ENCODE results near the gene KPRP.

KPRP gene

GRCh38 chr1:152768847-152769533 is 11.2 kb downstream of the KPRP start:
- DNase-seq, result no peak
- Histone ChIP-seq H3K27me3 (replicated peaks; ENCODE audit: control insufficient read depth, insufficient read depth, low read length, poor library complexity, severe bottlenecking) (no peaks in the 10 kb centered on the region), H3K27ac (ENCODE audit: insufficient read depth, low read length, poor library complexity, severe bottlenecking) (no peak overlapping the region), H3K4me1 (ENCODE audit: control insufficient read depth, insufficient read depth, low read length, poor library complexity, severe bottlenecking) (no peaks in the 10 kb centered on the region), H3K9me3 (ENCODE audit: control insufficient read depth, low read length) (no peaks in the 10 kb centered on the region), H3K36me3 (ENCODE audit: control insufficient read depth, insufficient read depth, low read length) (no peaks in the 10 kb centered on the region), H3K4me3 (ENCODE audit: insufficient read depth, low read depth, low read length, poor library complexity, severe bottlenecking) (no peak overlapping the region)

GRCh38 chr1:152770411-152770810 is 12.6 kb downstream of the KPRP start:
- Histone ChIP-seq H3K36me3 (ENCODE audit: control insufficient read depth, insufficient read depth, low read length) (no peaks in the 10 kb centered on the region), H3K27ac (ENCODE audit: insufficient read depth, low read length, poor library complexity, severe bottlenecking) (no peak overlapping the region), H3K9me3 (ENCODE audit: control insufficient read depth, low read length) (no peaks in the 10 kb centered on the region), H3K4me3 (ENCODE audit: insufficient read depth, low read depth, low read length, poor library complexity, severe bottlenecking) (no peak overlapping the region), H3K27me3 (replicated peaks; ENCODE audit: control insufficient read depth, insufficient read depth, low read length, poor library complexity, severe bottlenecking) (peaks cover 4% of the 10 kb centered on the region), H3K4me1 (ENCODE audit: control insufficient read depth, insufficient read depth, low read length, poor library complexity, severe bottlenecking) (no peaks in the 10 kb centered on the region)
- no peak for DNase-seq

DNA sequence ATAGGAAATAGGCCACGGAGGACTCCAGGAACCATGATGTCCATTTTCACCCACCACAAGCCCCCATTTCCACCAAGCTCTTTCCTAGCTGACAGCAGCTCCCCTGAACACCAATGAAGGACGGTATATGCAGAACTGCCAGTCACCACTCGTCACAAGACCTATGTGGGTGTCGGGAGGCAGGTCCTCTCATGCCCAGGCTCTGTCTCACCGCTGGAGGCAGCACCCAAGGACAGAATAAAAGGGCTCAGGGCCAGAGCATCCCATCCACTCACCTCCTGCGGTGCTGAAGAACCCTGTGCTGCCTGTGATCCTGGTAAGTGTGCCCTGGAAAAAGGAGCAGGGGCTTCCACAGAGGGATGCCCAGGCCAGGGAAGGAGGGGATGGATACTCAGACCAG is 17.1 kb downstream of the KPRP start, which contains the start of gene LCE1F:
Gene LCE1F (plus strand): TSS at position 266 of the 400 bp plus-strand sequence. CDS start 1,232 bp downstream, outside the sequence.
- Histone ChIP-seq H3K36me3 (ENCODE audit: control insufficient read depth, insufficient read depth, low read length) (no peaks in the 10 kb centered on the region), H3K4me3 (ENCODE audit: insufficient read depth, low read depth, low read length, poor library complexity, severe bottlenecking) (no peak within 1 kb of the TSS), H3K27ac (ENCODE audit: insufficient read depth, low read length, poor library complexity, severe bottlenecking) (no peak within 1 kb of the TSS), H3K9me3 (ENCODE audit: control insufficient read depth, low read length) (no peaks in the 10 kb centered on the region), H3K27me3 (replicated peaks; ENCODE audit: control insufficient read depth, insufficient read depth, low read length, poor library complexity, severe bottlenecking) (peaks cover 4% of the 10 kb centered on the region), H3K4me1 (ENCODE audit: control insufficient read depth, insufficient read depth, low read length, poor library complexity, severe bottlenecking) (no peaks in the 10 kb centered on the region)
- DNase-seq, result no peak

DNA sequence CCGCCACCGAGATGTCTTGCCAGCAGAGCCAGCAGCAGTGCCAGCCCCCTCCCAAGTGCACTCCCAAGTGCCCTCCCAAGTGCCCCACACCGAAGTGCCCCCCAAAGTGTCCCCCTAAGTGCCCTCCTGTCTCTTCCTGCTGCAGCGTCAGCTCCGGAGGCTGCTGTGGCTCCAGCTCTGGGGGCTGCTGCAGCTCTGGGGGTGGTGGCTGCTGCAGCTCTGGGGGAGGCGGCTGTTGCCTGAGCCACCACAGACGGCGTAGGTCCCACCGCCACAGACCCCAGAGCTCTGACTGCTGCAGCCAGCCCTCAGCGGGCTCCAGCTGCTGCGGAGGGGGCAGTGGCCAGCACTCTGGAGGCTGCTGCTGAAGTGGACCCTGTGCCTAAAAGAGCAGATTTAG is 18.5 kb downstream of the KPRP start:
- H3K27ac ChIP-seq (ENCODE audit: insufficient read depth, low read length, poor library complexity, severe bottlenecking), result no peak overlapping the region
- no peaks in the 10 kb centered on the region for H3K36me3 ChIP-seq (ENCODE audit: control insufficient read depth, insufficient read depth, low read length)
- DNase-seq, result no peak
- H3K4me3 ChIP-seq (ENCODE audit: insufficient read depth, low read depth, low read length, poor library complexity, severe bottlenecking), result no peak overlapping the region
- H3K4me1 ChIP-seq (ENCODE audit: control insufficient read depth, insufficient read depth, low read length, poor library complexity, severe bottlenecking), result no peaks in the 10 kb centered on the region
- H3K9me3 ChIP-seq (ENCODE audit: control insufficient read depth, low read length), result no peaks in the 10 kb centered on the region
- peaks cover 4% of the 10 kb centered on the region for H3K27me3 ChIP-seq (replicated peaks; ENCODE audit: control insufficient read depth, insufficient read depth, low read length, poor library complexity, severe bottlenecking)

GRCh38 chr1:152777510-152778137 is 19.8 kb downstream of the KPRP start:
- Histone ChIP-seq H3K27ac (ENCODE audit: insufficient read depth, low read length, poor library complexity, severe bottlenecking) (no peak overlapping the region), H3K4me3 (ENCODE audit: insufficient read depth, low read depth, low read length, poor library complexity, severe bottlenecking) (no peak overlapping the region), H3K9me3 (ENCODE audit: control insufficient read depth, low read length) (no peaks in the 10 kb centered on the region), H3K36me3 (ENCODE audit: control insufficient read depth, insufficient read depth, low read length) (no peaks in the 10 kb centered on the region), H3K4me1 (ENCODE audit: control insufficient read depth, insufficient read depth, low read length, poor library complexity, severe bottlenecking) (no peaks in the 10 kb centered on the region), H3K27me3 (replicated peaks; ENCODE audit: control insufficient read depth, insufficient read depth, low read length, poor library complexity, severe bottlenecking) (peaks cover 4% of the 10 kb centered on the region)
- DNase-seq, result no peak

DNA sequence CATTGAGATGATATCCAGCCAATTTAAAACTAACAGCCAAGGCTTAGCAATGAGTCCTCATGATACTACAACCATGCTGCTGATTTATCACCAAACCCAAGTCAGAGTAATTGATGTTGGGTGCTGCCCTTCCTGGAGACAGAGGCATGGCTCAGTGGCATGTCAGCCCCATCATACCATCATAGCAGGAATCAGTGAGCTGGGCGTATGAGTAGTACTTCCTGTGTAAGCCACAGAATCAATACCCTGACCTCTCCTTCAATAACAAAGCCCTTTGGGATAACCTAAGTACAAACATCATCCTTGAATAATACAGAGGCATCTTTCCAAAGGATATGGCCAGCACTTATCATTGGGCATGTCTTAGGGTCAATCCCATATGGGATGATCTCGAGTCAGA is 25.3 kb downstream of the KPRP start:
- H3K4me3 ChIP-seq (ENCODE audit: insufficient read depth, low read depth, low read length, poor library complexity, severe bottlenecking), result no peak overlapping the region
- H3K9me3 ChIP-seq (ENCODE audit: control insufficient read depth, low read length), result no peaks in the 10 kb centered on the region
- no peaks in the 10 kb centered on the region for H3K4me1 ChIP-seq (ENCODE audit: control insufficient read depth, insufficient read depth, low read length, poor library complexity, severe bottlenecking)
- DNase-seq, result no peak
- no peak overlapping the region for H3K27ac ChIP-seq (ENCODE audit: insufficient read depth, low read length, poor library complexity, severe bottlenecking)
- H3K27me3 ChIP-seq (replicated peaks; ENCODE audit: control insufficient read depth, insufficient read depth, low read length, poor library complexity, severe bottlenecking), result peaks cover 4% of the 10 kb centered on the region
- no peaks in the 10 kb centered on the region for H3K36me3 ChIP-seq (ENCODE audit: control insufficient read depth, insufficient read depth, low read length)

DNA sequence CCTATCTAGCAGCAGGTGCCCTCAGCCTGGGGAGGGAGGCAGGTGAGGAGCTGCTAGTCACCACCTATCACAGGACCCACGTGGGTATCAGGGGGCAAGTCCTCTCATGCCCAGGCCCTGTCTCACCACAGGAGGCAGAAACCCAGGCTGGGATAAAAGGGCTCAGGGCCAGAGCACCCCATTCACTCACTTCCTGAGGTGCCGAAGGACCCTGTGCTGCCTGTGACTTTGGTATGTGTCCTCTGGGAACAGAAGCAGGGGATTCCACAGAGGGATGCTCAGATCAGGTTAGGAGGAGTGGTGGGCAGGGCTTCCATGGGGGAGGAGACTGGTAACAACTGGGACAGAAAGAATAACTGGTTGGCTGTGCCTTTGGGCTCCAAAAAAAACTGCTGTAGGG is 28.3 kb downstream of the KPRP start, which contains the start of gene LCE1E:
Gene LCE1E (plus strand): TSS at position 181 of the 400 bp plus-strand sequence. CDS start 1,043 bp downstream, outside the sequence.
- Histone ChIP-seq H3K36me3 (ENCODE audit: control insufficient read depth, insufficient read depth, low read length) (no peaks in the 10 kb centered on the region), H3K27me3 (replicated peaks; ENCODE audit: control insufficient read depth, insufficient read depth, low read length, poor library complexity, severe bottlenecking) (peaks cover 4% of the 10 kb centered on the region), H3K27ac (ENCODE audit: insufficient read depth, low read length, poor library complexity, severe bottlenecking) (no peak within 1 kb of the TSS), H3K4me1 (ENCODE audit: control insufficient read depth, insufficient read depth, low read length, poor library complexity, severe bottlenecking) (no peaks in the 10 kb centered on the region), H3K9me3 (ENCODE audit: control insufficient read depth, low read length) (no peaks in the 10 kb centered on the region), H3K4me3 (ENCODE audit: insufficient read depth, low read depth, low read length, poor library complexity, severe bottlenecking) (no peak within 1 kb of the TSS)
- no peak for DNase-seq

- Histone ChIP-seq H3K36me3 (ENCODE audit: control insufficient read depth, insufficient read depth, low read length) (no peaks in the 10 kb centered on the region), H3K4me3 (ENCODE audit: insufficient read depth, low read depth, low read length, poor library complexity, severe bottlenecking) (no peak overlapping the region), H3K9me3 (ENCODE audit: control insufficient read depth, low read length) (no peaks in the 10 kb centered on the region), H3K4me1 (ENCODE audit: control insufficient read depth, insufficient read depth, low read length, poor library complexity, severe bottlenecking) (no peaks in the 10 kb centered on the region), H3K27me3 (replicated peaks; ENCODE audit: control insufficient read depth, insufficient read depth, low read length, poor library complexity, severe bottlenecking) (no peaks in the 10 kb centered on the region), H3K27ac (ENCODE audit: insufficient read depth, low read length, poor library complexity, severe bottlenecking) (no peak overlapping the region)
- no peak for DNase-seq
Measured at GRCh38 chr1:152795686-152796085, 37.9 kb downstream of the KPRP start.

GRCh38 chr1:152796421-152796820 is 38.6 kb downstream of the KPRP start, which contains the start of gene LCE1D:
LCE1D (plus strand) TSS chr1:152796721; CDS start chr1:152797795, 1,074 bp downstream.
- no peaks in the 10 kb centered on the region for H3K4me1 ChIP-seq (ENCODE audit: control insufficient read depth, insufficient read depth, low read length, poor library complexity, severe bottlenecking)
- no peaks in the 10 kb centered on the region for H3K36me3 ChIP-seq (ENCODE audit: control insufficient read depth, insufficient read depth, low read length)
- DNase-seq, result no peak
- no peak within 1 kb of the TSS for H3K4me3 ChIP-seq (ENCODE audit: insufficient read depth, low read depth, low read length, poor library complexity, severe bottlenecking)
- H3K9me3 ChIP-seq (ENCODE audit: control insufficient read depth, low read length), result no peaks in the 10 kb centered on the region
- H3K27ac ChIP-seq (ENCODE audit: insufficient read depth, low read length, poor library complexity, severe bottlenecking), result no peak within 1 kb of the TSS
- H3K27me3 ChIP-seq (replicated peaks; ENCODE audit: control insufficient read depth, insufficient read depth, low read length, poor library complexity, severe bottlenecking), result no peaks in the 10 kb centered on the region

DNA sequence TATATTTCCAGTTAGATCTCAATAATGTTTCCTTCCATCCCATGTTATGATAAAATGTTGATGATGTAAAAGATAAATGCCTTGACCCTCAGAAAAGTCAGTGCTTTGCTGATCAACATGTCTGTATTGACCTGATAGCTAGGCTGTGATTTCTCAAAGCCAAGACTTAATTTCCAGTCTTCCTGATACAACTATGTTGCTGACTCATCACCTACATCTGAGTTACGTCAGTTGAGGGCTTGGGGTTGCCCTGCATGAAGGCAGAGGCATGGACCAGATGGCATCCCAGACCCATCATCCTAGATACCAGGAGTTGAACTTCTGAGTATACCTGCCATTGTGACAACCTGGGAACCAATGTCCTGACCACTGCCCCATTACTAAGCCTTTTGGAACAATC is 43.5 kb downstream of the KPRP start:
- peaks cover 2% of the 10 kb centered on the region for H3K27me3 ChIP-seq (replicated peaks; ENCODE audit: control insufficient read depth, insufficient read depth, low read length, poor library complexity, severe bottlenecking)
- H3K27ac ChIP-seq (ENCODE audit: insufficient read depth, low read length, poor library complexity, severe bottlenecking), result no peak overlapping the region
- no peaks in the 10 kb centered on the region for H3K36me3 ChIP-seq (ENCODE audit: control insufficient read depth, insufficient read depth, low read length)
- no peak overlapping the region for H3K4me3 ChIP-seq (ENCODE audit: insufficient read depth, low read depth, low read length, poor library complexity, severe bottlenecking)
- H3K9me3 ChIP-seq (ENCODE audit: control insufficient read depth, low read length), result no peaks in the 10 kb centered on the region
- DNase-seq, result no peak
- H3K4me1 ChIP-seq (ENCODE audit: control insufficient read depth, insufficient read depth, low read length, poor library complexity, severe bottlenecking), result no peaks in the 10 kb centered on the region

Data from effector memory CD4-positive, alpha-beta T cell (primary cell).